IMR-90 (cell line): Measurements from ENCODE around the gene PRLH. TPM values are rescaled to one million over a fixed set of nuclear protein-coding genes. Genes with fewer than 3 reads are reported as not detected.
A peak's percentile ranks its signal among the peaks of the same experiment; 100 is the strongest.

Experiments used
- ATAC-seq: fragments of 200-7000 bp; cut with Tn5 transposase; 2 replicates; pipeline ENCODE4 v1.9.1; 2020; ENCODE audit warnings: low read depth, mild to moderate bottlenecking, moderate library complexity
- BruUV-seq: library from RNA; stranded (reverse); fragments of 400-500 nt; replicated peaks from 2 replicates; lab custom pipeline; 2021; lab: Mats Ljungman, UMichigan
- CTCF ChIA-PET: fragments of 300-600 bp; formaldehyde crosslinking; extraction: SDS; loops from one replicate; lab custom pipeline; 2021; ENCODE audit warnings: antibody characterized with exemption; lab: Yijun Ruan, JAX
- POLR2A ChIA-PET: fragments of 300-600 bp; sonication (Branson Sonifier 250); formaldehyde crosslinking; loops from one replicate; lab custom pipeline; 2022; ENCODE audit warnings: antibody characterized with exemption; ENCODE audit not compliant: unreplicated experiment; lab: Charles Lee
- DNase-seq: peaks from one replicate; pipeline ENCODE4 v3.0.0; 2013
- H2AFZ ChIP-seq: replicated peaks from 2 replicates; pipeline ENCODE3; 2013; ENCODE audit warnings: low read length, mild to moderate bottlenecking; ENCODE audit not compliant: poor library complexity
- H2AK5ac ChIP-seq: 2 replicates; pipeline ENCODE4 v1.6.1; 2013; ENCODE audit warnings: low read depth, low read length, inconsistent platforms
- H2AK9ac ChIP-seq: replicated peaks from 2 replicates; pipeline ENCODE3; 2013; ENCODE audit warnings: mild to moderate bottlenecking, low read depth, low read length, moderate library complexity; ENCODE audit not compliant: poor library complexity
- H2BK120ac ChIP-seq: 2 replicates; pipeline ENCODE4 v1.6.1; 2013; ENCODE audit warnings: low read depth, low read length, inconsistent platforms
- H2BK15ac ChIP-seq: 3 replicates; pipeline ENCODE4 v1.6.1; 2013; ENCODE audit warnings: low read depth, low read length, inconsistent platforms
- H2BK20ac ChIP-seq: 2 replicates; pipeline ENCODE4 v1.6.1; 2013; ENCODE audit warnings: low read depth, mild to moderate bottlenecking, inconsistent platforms, low read length, moderate library complexity
- H2BK5ac ChIP-seq: 2 replicates; pipeline ENCODE4 v1.6.1; 2013; ENCODE audit warnings: mild to moderate bottlenecking, low read depth, low read length, inconsistent platforms; ENCODE audit not compliant: poor library complexity, severe bottlenecking
- H3K14ac ChIP-seq: replicated peaks from 2 replicates; pipeline ENCODE4 v1.6.1; 2013; ENCODE audit warnings: low read depth, low read length, inconsistent platforms
- H3K18ac ChIP-seq: 2 replicates; pipeline ENCODE4 v1.6.1; 2013; ENCODE audit warnings: low read depth, low read length, control low read depth
- H3K23ac ChIP-seq: 2 replicates; pipeline ENCODE4 v1.6.1; 2013; ENCODE audit warnings: low read depth, low read length, inconsistent platforms
- H3K27ac ChIP-seq: 2 replicates; pipeline ENCODE4 v1.5.1; 2013; ENCODE audit warnings: mild to moderate bottlenecking, control low read depth, low read length; ENCODE audit not compliant: insufficient read depth
- H3K27me3 ChIP-seq: 2 replicates; pipeline ENCODE4 v1.6.1; 2013; ENCODE audit warnings: low read length; ENCODE audit not compliant: control insufficient read depth, insufficient read depth
- H3K36me3 ChIP-seq: 2 replicates; pipeline ENCODE4 v1.6.1; 2013; ENCODE audit warnings: low read length, mixed read lengths; ENCODE audit not compliant: control insufficient read depth, insufficient read depth
- H3K4ac ChIP-seq: 2 replicates; pipeline ENCODE4 v1.6.1; 2013; ENCODE audit warnings: low read depth, low read length, inconsistent platforms
- H3K4me1 ChIP-seq: 2 replicates; pipeline ENCODE4 v1.6.1; 2013; ENCODE audit warnings: low read length, mixed read lengths; ENCODE audit not compliant: control insufficient read depth, insufficient read depth
- H3K4me2 ChIP-seq: 2 replicates; pipeline ENCODE4 v1.6.1; 2013; ENCODE audit warnings: low read depth, mild to moderate bottlenecking, control low read depth, low read length, moderate library complexity
- H3K4me3 ChIP-seq: 2 replicates; pipeline ENCODE4 v1.5.1; 2013; ENCODE audit warnings: low read depth, mild to moderate bottlenecking, control low read depth, low read length, moderate library complexity; ENCODE audit not compliant: insufficient read depth
- H3K56ac ChIP-seq: 2 replicates; pipeline ENCODE4 v1.6.1; 2013; ENCODE audit warnings: low read length, inconsistent platforms; ENCODE audit not compliant: insufficient read depth; ENCODE audit errors: extremely low read depth
- H3K79me1 ChIP-seq, 2 experiments: 2 replicates each; pipeline ENCODE4 v1.6.1; 2013; ENCODE audit warnings: low read length in 2 of 2, inconsistent platforms in 1 of 2, low read depth in 1 of 2
- H3K9ac ChIP-seq: 2 replicates; pipeline ENCODE4 v1.6.1; 2013; ENCODE audit warnings: low read depth, low read length, control low read depth
- H3K9me1 ChIP-seq: 2 replicates; pipeline ENCODE4 v1.6.1; 2013; ENCODE audit warnings: low read length, inconsistent platforms; ENCODE audit not compliant: insufficient read depth
- H3K9me3 ChIP-seq: 2 replicates; pipeline ENCODE4 v1.6.1; 2013; ENCODE audit warnings: low read length; ENCODE audit not compliant: control insufficient read depth, insufficient read depth
- H4K20me1 ChIP-seq: 2 replicates; pipeline ENCODE4 v1.6.1; 2013; ENCODE audit warnings: low read length, inconsistent platforms; ENCODE audit not compliant: insufficient read depth
- H4K5ac ChIP-seq: 2 replicates; pipeline ENCODE4 v1.6.1; 2013; ENCODE audit warnings: mild to moderate bottlenecking, low read depth, low read length, control low read depth
- H4K8ac ChIP-seq, 2 experiments: 2 replicates each; pipeline ENCODE4 v1.6.1; 2013; ENCODE audit warnings: low read depth in 2 of 2, low read length in 2 of 2, control low read depth in 1 of 2, inconsistent platforms in 1 of 2
- H4K91ac ChIP-seq: 2 replicates; pipeline ENCODE4 v1.6.1; 2013; ENCODE audit warnings: low read depth, low read length, inconsistent platforms; ENCODE audit not compliant: insufficient read depth
- BHLHE40 ChIP-seq: fragments of 150-350 bp; IDR thresholded peaks from 2 replicates; pipeline ENCODE4 v1.6.1; 2016; ENCODE audit warnings: mild to moderate bottlenecking, low read depth, low read length
- CEBPB ChIP-seq: IDR thresholded peaks from 2 replicates; pipeline ENCODE4 v1.6.1; 2012; ENCODE audit warnings: low read depth, low read length, improper control_type of control experiment
- CHD1 ChIP-seq: IDR thresholded peaks from 2 replicates; pipeline ENCODE4 v1.6.1; 2012; ENCODE audit warnings: low read depth, low read length, improper control_type of control experiment
- CTCF ChIP-seq: conservative IDR thresholded peaks from 2 replicates; pipeline ENCODE4 v1.5.1; 2012; ENCODE audit warnings: mild to moderate bottlenecking, low read depth, low read length, improper control_type of control experiment
- MAFK ChIP-seq: IDR thresholded peaks from 2 replicates; pipeline ENCODE4 v1.6.1; 2012; ENCODE audit warnings: low read depth, low read length, improper control_type of control experiment
- MAZ ChIP-seq: IDR thresholded peaks from 2 replicates; pipeline ENCODE4 v1.6.1; 2012; ENCODE audit warnings: low read depth, mild to moderate bottlenecking, low read length, improper control_type of control experiment, moderate library complexity, borderline replicate concordance
- NFE2L2 ChIP-seq: fragments of 150-350 bp; IDR thresholded peaks from 2 replicates; pipeline ENCODE4 v1.6.1; 2016; ENCODE audit warnings: low read depth, mild to moderate bottlenecking, low read length
- POLR2A ChIP-seq: IDR thresholded peaks from 2 replicates; pipeline ENCODE4 v1.6.1; 2012; ENCODE audit warnings: mild to moderate bottlenecking, low read depth, low read length
- RAD21 ChIP-seq: IDR thresholded peaks from 2 replicates; pipeline ENCODE4 v1.6.1; 2012; ENCODE audit warnings: low read length, improper control_type of control experiment
- SMC3 ChIP-seq: fragments of 150-350 bp; IDR thresholded peaks from 2 replicates; pipeline ENCODE4 v1.6.1; 2016; ENCODE audit warnings: low read depth, mild to moderate bottlenecking, antibody characterized with exemption, low read length, moderate library complexity
- WGBS, 2 experiments: methylation state at CpG; one replicate each; pipeline versions ENCODE4 v1.1.5 to v1.1.7; 2013; ENCODE audit warnings: missing lambda C conversion rate in 2 of 2; ENCODE audit not compliant: insufficient read length in 1 of 2; ENCODE audit errors: extremely low coverage in 2 of 2; 5-methylcytosine and 5-hydroxymethylcytosine counted together
- dilution Hi-C: fragments of 300-500 bp; cut with HindIII; formaldehyde crosslinking; loops from one replicate; pipeline ENCODE4 v1.14.3; 2018; ENCODE audit warnings: low sequenced_read_pairs; ENCODE audit not compliant: unreplicated experiment
- in situ Hi-C: fragments of 300-500 bp; cut with MboI; formaldehyde crosslinking; loops from 3 replicates; pipeline ENCODE4 v1.14.3; 2019; ENCODE audit warnings: low sequenced_read_pairs, inconsistent platforms, mixed read lengths
- intact Hi-C: fragments of 100-400 bp; cut with micrococcal nuclease; formaldehyde crosslinking; loops from 2 replicates; pipeline ENCODE4 v1.10.0; 2022
- polyA plus RNA-seq, 3 experiments: library from polyadenylated mRNA; depleted of rRNA; stranded (reverse); fragments of >200 nt; gene quantifications; 2 replicates each; pipeline ENCODE4 v1.2.3, GENCODE V29; 2012; ENCODE audit warnings: low replicate concordance in 1 of 3
- total RNA-seq: library from RNA; depleted of rRNA; stranded (reverse); fragments of >200 nt; gene quantifications from 2 replicates; pipeline ENCODE4 v1.2.3, GENCODE V29; 2012
- TF ChIP-seq, protein P1 (sequence below): fragments of 150-350 bp; IDR thresholded peaks from 2 replicates; pipeline ENCODE4 v1.6.1; 2016; ENCODE audit warnings: low read depth, mild to moderate bottlenecking, low read length, moderate library complexity, borderline replicate concordance

PRLH gene
- total and polyA plus RNA-seq, 2 of the 4 experiments (the other 2 are of a cell fraction), result not detected

GRCh38 chr2:237581751-237582746 is 15.7 kb downstream of the PRLH start:
- no peak overlapping the region for H3K18ac ChIP-seq
- 25% methylated on average over 7 of the region's 25 CpGs; no CpG with 5 or more reads in 1 of the 2 experiments for WGBS, 2 experiments
- TF ChIP-seq CEBPB, result no peak
- no peak for TF ChIP-seq NFE2L2
- TF ChIP-seq, protein P1, sequence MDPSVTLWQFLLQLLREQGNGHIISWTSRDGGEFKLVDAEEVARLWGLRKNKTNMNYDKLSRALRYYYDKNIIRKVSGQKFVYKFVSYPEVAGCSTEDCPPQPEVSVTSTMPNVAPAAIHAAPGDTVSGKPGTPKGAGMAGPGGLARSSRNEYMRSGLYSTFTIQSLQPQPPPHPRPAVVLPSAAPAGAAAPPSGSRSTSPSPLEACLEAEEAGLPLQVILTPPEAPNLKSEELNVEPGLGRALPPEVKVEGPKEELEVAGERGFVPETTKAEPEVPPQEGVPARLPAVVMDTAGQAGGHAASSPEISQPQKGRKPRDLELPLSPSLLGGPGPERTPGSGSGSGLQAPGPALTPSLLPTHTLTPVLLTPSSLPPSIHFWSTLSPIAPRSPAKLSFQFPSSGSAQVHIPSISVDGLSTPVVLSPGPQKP, result no peak
- no peak for TF ChIP-seq BHLHE40
- peak; percentile 77 for TF ChIP-seq SMC3
- TF ChIP-seq MAZ, result 0 out of 2 replicates have a peak, but pooled peaks have one; percentile 9
- no peak for TF ChIP-seq MAFK
- TF ChIP-seq CHD1, result no peak
- peak; percentile 66 for TF ChIP-seq CTCF
- no peak for TF ChIP-seq POLR2A
- TF ChIP-seq RAD21, result peak; percentile 77
- no peak overlapping the region for H3K56ac ChIP-seq
- peak overlapping the region; percentile 80 for H2AK5ac ChIP-seq
- peak overlapping the region; percentile 62; the same call in 2 of the 3 replicates for H2BK15ac ChIP-seq
- H2BK20ac ChIP-seq, result 0 out of 2 replicates have a peak overlapping the region, but pooled peaks have one; percentile 35
- H3K79me1 ChIP-seq, result no peaks in the 10 kb centered on the region
- H3K27ac ChIP-seq, result no peak overlapping the region
- H3K36me3 ChIP-seq, result no peaks in the 10 kb centered on the region
- intact Hi-C loops (loop anchor here (1.0 to 2.0 kb wide), 3 partner anchors 91 to 192 kb away; no protein-coding TSS in a partner anchor), in situ Hi-C loops (no loop called here), dilution Hi-C loops (no loop called here)
- H3K4me1 ChIP-seq, result no peaks in the 10 kb centered on the region
- peak overlapping the region in 1 of 2 experiments; percentile 71; a peak in 1 of 4 replicates for H4K8ac ChIP-seq
- H2AK9ac ChIP-seq, result peak overlapping the region; percentile 90
- no peak overlapping the region for H4K5ac ChIP-seq
- H3K9me1 ChIP-seq, result 0 out of 2 replicates have a peak, but pooled peaks cover 3% of the 10 kb centered on the region
- ATAC-seq (peak; percentile 92), DNase-seq (peak; percentile 71)
- peaks cover 4% of the 10 kb centered on the region; the same call in 1 of the 2 replicates for H3K27me3 ChIP-seq
- H2BK120ac ChIP-seq, result peak overlapping the region; percentile 61; the same call in 1 of the 2 replicates
- H2BK5ac ChIP-seq, result no peak overlapping the region
- peak overlapping the region; percentile 65 for H3K4ac ChIP-seq
- ChIA-PET POLR2A (interaction anchor here (0.6 to 0.8 kb wide), 2 partner anchors 10 to 168 kb away, joined by 6 to 10 read pairs; partner anchors contain the start of gene COL6A3), CTCF (interaction anchor here (0.6 to 2.9 kb wide), 13 partner anchors 10 to 754 kb away, joined by 3 to 20 read pairs (median 3); no protein-coding TSS in a partner anchor)
- H3K23ac ChIP-seq, result no peak overlapping the region
- peak overlapping the region; percentile 89 for H2AFZ ChIP-seq
- peak overlapping the region; percentile 38; the same call in 1 of the 2 replicates for H3K4me2 ChIP-seq
- H3K9me3 ChIP-seq, result no peaks in the 10 kb centered on the region
- no peak overlapping the region for H3K9ac ChIP-seq
- 0 out of 2 replicates have a peak overlapping the region, but pooled peaks have one; percentile 5 for H4K91ac ChIP-seq
- no TSS peak for BruUV-seq
- H4K20me1 ChIP-seq, result no peaks in the 10 kb centered on the region
- H3K14ac ChIP-seq, result peak overlapping the region; percentile 43
- no peak overlapping the region for H3K4me3 ChIP-seq
